ENCODE data around the gene ZNF266. TPM values are rescaled to one million over a fixed set of nuclear protein-coding genes. Genes with fewer than 3 reads are reported as not detected.

ZNF266 gene
- total RNA-seq, 1 experiment from 2014 or later: 14.7 TPM

DNA sequence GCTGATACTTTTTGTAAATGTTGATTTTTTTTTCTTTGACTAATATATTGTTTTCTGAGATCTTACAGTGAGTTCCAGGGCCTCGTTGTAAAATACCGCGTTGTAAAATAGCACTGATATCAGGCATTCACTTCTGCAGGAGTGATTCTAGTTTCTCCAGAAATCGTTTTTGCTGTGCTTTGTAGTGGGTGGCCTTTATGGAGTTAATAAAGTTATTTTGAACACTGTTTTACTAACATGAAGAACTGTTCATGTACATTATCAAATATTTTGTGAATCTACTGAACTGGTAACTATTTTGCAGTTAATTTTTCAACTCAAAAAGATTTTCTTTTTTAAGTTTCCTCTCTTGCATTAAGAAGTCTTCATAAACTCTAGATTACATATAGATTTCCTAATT, 985 bp upstream of the ZNF266 start:
- Histone ChIP-seq H3K9ac (ENCODE audit: extremely low read depth, insufficient read length, low read length) (no peak overlapping the region), H3K9me3 (ENCODE audit: control insufficient read depth, low read depth, low read length) (no peaks in the 10 kb centered on the region), H2BK120ac (ENCODE audit: low read depth, low read length, poor library complexity, severe bottlenecking) (no peak overlapping the region), H3K23me2 (ENCODE audit: insufficient read length, low read depth, low read length, poor library complexity, severe bottlenecking) (peaks cover 13% of the 10 kb centered on the region), H3K79me2 (ENCODE audit: insufficient read depth, low read length) (no peaks in the 10 kb centered on the region), H2BK20ac (ENCODE audit: low read depth, low read length, poor library complexity, severe bottlenecking) (no peak overlapping the region), H3K27ac (ENCODE audit: insufficient read length, low read depth, low read length) (no peak overlapping the region), H2BK12ac (ENCODE audit: insufficient read length, low read depth, low read length) (no peak overlapping the region), H2AFZ (ENCODE audit: low read length) (no peak overlapping the region), H4K20me1 (ENCODE audit: control insufficient read depth, insufficient read depth, insufficient read length) (no peaks in the 10 kb centered on the region), H3K14ac (ENCODE audit: insufficient read depth, low read length) (no peak overlapping the region), H3K79me1 (ENCODE audit: insufficient read depth, low read depth, low read length, poor library complexity, severe bottlenecking) (no peaks in the 10 kb centered on the region), H2AK5ac (ENCODE audit: insufficient read length, low read length) (no peak overlapping the region), H2BK5ac (ENCODE audit: insufficient read length, low read length) (no peak overlapping the region), H4K5ac (ENCODE audit: insufficient read length, low read depth, low read length) (no peak overlapping the region), H3K18ac (ENCODE audit: insufficient read length, low read depth, low read length) (no peak overlapping the region), H3K4me2 (ENCODE audit: insufficient read depth, insufficient read length, low read length) (peak overlapping the region; percentile 74), H3K23ac (ENCODE audit: insufficient read length, low read depth, low read length) (no peak overlapping the region), H2BK15ac (ENCODE audit: low read depth, low read length) (no peak overlapping the region), H3K4ac (ENCODE audit: low read depth, low read length) (no peak overlapping the region), H3T11ph (ENCODE audit: low read length) (no peak overlapping the region), H3K27me3 (ENCODE audit: insufficient read depth, low read length) (no peaks in the 10 kb centered on the region), H3K56ac (ENCODE audit: insufficient read length, low read depth, low read length) (no peak overlapping the region), H4K8ac (replicated peaks; ENCODE audit: insufficient read length, low read depth, low read length) (no peak overlapping the region), H3K4me1 (ENCODE audit: insufficient read depth, low read length) (no peaks in the 10 kb centered on the region), H4K91ac (ENCODE audit: insufficient read length, low read depth, low read length) (no peak overlapping the region)
- Mint-ChIP-seq H3K4me1 (peaks cover 17 to 19% of the 10 kb centered on the region in 2 experiments), H3K27me3 (ENCODE audit: low read depth) (peaks cover 3% of the 10 kb centered on the region; the same call in 1 of the 2 replicates), H3K27ac (peak overlapping the region in 1 of 3 experiments; percentile 98; a peak in 2 of 7 replicates), H3K36me3 (ENCODE audit: insufficient read depth in 1 of 3, low read depth in 3 of 3) (peaks cover 37 to 50% (median 38%) of the 10 kb centered on the region in 3 experiments), H3K9me3 (peaks cover 29 to 35% of the 10 kb centered on the region in 2 experiments), H3K4me3 (peak overlapping the region; percentile 92 to 98)
- TF ChIP-seq, protein P1, sequence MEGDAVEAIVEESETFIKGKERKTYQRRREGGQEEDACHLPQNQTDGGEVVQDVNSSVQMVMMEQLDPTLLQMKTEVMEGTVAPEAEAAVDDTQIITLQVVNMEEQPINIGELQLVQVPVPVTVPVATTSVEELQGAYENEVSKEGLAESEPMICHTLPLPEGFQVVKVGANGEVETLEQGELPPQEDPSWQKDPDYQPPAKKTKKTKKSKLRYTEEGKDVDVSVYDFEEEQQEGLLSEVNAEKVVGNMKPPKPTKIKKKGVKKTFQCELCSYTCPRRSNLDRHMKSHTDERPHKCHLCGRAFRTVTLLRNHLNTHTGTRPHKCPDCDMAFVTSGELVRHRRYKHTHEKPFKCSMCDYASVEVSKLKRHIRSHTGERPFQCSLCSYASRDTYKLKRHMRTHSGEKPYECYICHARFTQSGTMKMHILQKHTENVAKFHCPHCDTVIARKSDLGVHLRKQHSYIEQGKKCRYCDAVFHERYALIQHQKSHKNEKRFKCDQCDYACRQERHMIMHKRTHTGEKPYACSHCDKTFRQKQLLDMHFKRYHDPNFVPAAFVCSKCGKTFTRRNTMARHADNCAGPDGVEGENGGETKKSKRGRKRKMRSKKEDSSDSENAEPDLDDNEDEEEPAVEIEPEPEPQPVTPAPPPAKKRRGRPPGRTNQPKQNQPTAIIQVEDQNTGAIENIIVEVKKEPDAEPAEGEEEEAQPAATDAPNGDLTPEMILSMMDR (conservative IDR thresholded peaks at IDR 0.05): no peak
- DNase-seq: no peak
- no CpG with 5 or more reads among the region's 4 CpGs for WGBS (ENCODE audit: extremely low coverage, insufficient read length, low lambda C conversion rate)

All from H9 (cell line).